Fibroblast of upper back skin (primary cell): ENCODE results near the gene TMEM121B.

Experiments
- DNase-seq: peaks from one replicate; pipeline ENCODE4 v3.0.0-alpha.2; 2013

Gene TMEM121B

DNA sequence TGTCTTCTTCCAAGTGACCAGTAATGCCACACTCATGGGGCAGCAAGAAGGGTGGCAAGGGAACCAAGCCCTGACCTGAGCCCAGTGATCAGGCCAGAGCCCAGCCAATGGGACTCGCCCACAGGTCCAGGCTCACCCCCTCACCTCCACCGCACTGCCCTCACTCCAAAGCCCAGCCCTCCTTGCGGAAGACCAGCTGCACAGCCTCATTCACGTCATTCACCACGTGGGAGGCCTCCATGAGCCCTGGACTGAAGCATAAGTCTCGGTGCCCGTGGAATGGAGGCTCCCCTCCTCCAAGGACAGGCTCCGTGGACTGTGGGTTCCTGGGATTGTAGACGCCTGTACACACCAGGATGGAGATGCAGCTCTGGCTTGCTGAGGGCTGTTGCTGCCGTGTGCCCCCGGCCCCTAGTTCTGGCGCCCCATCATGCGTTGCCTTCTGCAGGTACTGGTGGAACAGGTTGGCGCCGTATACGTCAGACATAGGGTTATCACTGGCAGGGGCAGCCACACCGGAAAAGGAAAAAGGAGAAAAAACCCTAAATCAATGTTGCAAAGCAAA, 16.8 kb upstream of the TMEM121B start:
- DNase-seq = no peak

GRCh38 chr22:17137170-17137569, 16.0 kb upstream of the TMEM121B start:
- DNase-seq = no peak

- no peak for DNase-seq
These were observed 14.1 kb upstream of the TMEM121B start for GRCh38 chr22:17135153-17135760.

GRCh38 chr22:17133137-17133536, 12.0 kb upstream of the TMEM121B start:
- DNase-seq = no peak

DNA sequence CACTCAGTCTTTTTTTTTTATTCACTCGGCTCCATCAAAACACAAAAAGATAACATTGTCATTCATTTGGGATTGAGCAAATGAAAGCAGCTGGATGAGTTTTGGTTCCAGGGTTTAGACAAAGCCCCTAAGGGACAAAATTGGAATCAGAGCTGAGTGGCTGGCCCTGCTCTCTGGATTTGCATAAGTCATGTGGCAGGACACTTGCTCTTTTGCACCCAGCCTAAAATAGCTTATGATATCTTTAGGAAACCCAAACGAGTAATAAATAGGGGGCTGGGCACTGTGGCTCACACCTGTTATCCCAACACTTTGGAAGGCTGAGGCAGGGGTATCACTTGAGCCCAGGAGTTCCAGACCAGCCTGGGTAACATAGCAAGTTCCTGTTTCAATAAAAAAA, 11.0 kb upstream of the TMEM121B start:
- DNase-seq = no peak

DNA sequence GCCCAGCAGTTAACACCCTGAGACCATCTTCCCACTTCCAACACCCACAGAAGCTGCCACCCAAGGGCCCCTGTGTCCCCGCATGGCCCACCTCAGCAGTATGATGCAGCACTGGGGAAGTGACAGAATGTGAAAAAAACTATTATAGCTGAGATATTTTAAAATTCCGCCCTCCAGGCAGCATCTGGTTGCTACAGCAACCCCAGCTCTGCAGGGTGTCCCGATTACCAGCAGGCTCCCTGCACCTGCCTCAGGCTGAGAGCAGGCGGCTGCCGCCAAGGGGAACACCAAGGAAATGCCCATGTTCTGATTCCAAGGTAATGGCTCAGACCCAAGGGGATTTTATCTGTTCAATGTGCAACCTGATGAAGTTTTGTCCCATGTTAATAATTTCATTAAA, 10.5 kb upstream of the TMEM121B start:
- no peak for DNase-seq

DNA sequence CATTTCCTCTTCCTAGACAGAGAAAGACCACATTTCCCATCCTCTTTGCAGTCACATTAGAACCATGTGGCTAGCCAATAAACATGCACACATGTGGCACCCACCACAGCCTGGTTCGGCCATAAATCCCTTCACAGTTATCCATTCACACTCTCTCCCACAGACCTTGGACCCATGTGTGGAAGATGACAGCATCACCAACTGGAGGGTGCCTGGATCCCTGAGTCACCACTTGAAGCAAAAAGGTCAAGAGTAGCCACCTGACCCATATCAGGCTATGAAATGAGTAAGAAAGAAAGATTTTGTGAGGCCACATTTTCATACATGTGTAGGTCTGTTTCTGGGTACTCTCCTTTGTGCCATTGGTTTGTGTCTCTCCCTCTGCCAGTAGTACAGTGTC, 9.0 kb upstream of the TMEM121B start:
- peak; percentile 5 for DNase-seq

GRCh38 chr22:17120711-17121232, 388 bp downstream of the TMEM121B start:
- no peak for DNase-seq

GRCh38 chr22:17120281-17120680, 879 bp downstream of the TMEM121B start:
- DNase-seq = peak; percentile 28

DNA sequence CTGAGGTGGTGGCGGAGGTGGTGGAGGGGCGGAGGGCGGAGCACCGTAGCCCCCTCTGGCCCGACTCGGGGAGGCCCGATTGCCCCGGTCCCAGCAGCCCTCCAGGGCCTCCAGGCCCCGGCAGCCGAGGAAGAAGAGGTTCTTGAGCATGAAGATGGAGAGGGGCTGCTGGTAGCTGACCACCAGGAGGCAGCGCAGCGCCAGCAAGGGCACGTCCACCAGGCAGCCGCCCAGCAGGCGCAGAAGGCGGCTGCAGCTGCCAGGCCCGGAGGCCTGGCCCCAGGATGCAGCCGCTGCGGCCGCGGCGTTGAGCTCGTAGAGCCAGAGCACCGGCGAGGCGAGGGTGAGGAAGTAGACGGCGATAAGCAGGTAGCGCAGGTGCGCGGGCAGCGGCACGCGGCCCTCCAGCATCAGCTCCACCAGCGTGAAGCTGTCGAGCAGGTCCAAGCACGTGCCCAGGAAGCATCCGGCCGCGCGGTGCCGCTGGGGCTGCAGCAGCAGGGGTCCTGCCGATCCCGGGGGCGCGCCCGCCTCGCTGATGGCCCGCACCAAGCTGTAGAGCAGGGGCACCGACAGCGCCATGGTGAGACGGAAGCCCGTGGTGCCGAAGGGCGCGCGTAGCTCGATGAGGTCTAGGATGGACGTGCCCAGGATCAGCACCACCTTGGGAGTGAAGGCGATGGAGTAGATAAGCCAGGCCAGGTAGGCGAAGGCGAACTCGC, 1.5 kb downstream of the TMEM121B start:
- no peak for DNase-seq

GRCh38 chr22:17118342-17118741, 2.8 kb downstream of the TMEM121B start:
- DNase-seq = no peak

GRCh38 chr22:17117890-17118289, 3.3 kb downstream of the TMEM121B start:
- DNase-seq = no peak

DNA sequence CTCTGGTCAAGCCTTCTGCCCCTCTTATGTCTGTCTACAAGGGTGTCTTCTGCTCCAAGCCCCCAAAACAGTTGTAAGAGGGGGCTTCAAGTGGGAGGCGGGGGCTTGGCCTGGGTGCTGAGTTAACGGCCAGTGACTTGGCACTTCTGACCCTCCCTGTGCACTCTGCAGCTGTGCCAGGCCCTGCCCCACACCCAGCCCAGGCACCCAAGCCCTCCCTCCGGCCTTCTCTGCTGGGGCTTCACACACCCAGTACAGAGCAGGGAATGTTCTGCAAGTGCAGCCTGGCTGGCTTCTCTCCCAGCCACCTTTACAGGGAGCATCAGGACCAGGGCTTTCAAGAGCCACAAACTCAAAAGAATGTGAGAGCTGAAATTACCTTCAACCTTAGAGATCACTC, 3.8 kb downstream of the TMEM121B start:
- DNase-seq = no peak

GRCh38 chr22:17116572-17117330, 4.4 kb downstream of the TMEM121B start:
- DNase-seq = no peak

DNA sequence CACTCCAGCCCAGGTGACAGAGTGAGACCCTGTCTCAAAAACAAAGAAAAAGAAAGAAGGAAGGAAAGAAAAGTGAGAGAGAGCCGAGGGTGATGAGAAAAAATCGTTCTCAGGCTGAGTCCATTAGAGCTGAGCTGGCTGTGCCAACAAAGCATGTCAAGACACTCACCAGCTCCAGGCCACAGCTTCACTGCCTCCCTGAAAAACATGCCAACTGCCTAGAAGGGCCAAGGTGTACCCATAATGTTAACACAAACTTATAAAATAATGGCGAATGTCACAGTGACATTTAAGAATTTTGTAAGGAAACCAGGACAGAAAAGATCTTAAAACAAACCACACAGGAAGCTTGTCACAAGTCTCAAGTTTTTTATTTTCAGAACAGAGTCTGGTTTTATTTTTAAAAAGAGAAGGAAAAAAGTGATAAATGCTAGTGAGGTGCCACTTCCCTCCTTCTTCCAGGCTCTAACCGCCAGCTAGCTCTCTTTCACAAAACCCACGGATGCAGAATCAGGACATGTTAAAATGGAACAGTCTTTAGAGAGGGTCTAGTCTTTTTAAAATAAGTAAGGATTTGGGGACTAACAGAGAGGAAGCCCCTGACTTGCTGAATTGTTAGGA, 5.1 kb downstream of the TMEM121B start:
- DNase-seq = no peak

DNA sequence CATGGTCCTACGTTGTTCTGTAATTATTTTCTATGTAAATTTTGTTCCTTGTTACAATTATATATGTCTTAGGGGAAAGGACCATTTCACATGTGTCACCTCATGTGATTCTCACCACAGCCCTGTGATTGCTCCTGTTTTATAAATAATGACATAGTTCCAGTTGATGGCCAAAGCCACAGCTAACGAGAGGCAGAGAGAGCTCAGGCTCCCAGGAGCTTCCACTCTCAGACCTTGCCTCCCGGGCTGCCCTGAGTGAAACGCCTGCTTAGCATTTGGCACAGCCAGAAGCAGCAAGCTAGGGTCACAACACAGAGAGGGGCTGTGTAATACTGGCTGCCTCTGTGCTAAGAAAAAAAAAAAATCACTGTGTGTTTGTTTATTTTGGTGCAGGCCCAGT, 5.9 kb downstream of the TMEM121B start:
- DNase-seq = no peak

- no peak for DNase-seq
These were observed 6.3 kb downstream of the TMEM121B start for GRCh38 chr22:17114898-17115235.

DNA sequence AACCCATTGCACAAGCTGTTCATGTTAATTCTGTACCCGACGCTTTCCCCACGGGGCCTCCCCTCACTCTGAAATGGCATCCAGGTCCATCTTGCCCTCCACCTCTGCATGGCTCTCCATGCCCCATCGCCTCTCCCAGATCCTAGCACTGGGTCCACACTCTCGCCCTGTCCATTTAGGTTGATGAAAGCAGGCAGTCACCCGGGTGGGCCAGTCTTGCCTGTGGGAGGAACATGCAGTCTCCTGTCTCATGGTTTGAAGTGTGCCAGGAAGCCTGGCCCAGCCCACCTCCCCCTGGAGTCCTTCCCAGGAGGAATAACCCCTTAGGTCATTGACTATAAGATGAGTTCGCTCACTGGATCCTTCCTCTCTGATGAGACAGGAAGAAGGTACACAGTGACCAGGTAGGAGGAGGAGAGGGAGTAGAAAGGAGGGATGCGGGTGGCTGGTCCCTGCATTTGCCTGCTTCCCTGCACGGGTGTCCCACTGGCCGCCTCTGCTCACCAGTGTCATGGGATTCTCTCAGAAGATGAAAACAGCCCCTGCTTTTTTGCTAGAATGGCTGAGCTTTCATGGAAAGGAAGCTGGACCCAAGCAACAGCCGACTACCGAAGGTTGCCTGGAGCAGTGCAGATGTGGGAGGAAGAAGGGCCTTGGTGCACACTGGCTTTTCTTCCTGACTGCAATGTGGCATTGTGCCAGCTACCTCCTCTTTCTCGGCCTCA, 6.8 kb downstream of the TMEM121B start:
- no peak for DNase-seq

GRCh38 chr22:17113600-17113999, 7.6 kb downstream of the TMEM121B start:
- DNase-seq = no peak

DNA sequence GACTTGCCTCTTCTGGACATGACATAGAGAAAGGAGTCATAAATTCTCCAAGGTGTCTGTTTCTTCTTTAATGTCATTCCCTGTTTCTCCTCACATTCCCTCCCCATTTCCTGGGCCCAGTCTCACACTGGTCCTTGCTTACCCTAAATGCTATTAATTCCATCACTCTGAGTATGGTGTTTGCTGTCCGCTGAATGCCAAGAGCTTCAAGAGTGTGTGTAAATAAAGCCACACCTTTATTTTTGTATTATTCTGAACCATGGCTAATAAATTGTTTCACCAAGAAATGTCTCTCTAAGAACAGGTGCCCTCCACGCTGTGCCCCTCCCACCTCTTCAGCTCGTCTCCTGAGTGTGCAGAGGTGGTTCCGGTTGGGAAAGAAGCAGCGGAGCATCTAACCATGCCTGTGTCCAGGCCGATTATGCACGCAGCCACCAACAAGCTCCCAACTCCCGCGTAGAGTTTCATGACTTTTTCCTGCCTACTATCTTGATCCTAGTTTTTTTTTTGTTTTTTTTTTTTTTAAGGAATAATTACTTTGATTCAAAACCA, 8.6 kb downstream of the TMEM121B start:
- no peak for DNase-seq

DNA sequence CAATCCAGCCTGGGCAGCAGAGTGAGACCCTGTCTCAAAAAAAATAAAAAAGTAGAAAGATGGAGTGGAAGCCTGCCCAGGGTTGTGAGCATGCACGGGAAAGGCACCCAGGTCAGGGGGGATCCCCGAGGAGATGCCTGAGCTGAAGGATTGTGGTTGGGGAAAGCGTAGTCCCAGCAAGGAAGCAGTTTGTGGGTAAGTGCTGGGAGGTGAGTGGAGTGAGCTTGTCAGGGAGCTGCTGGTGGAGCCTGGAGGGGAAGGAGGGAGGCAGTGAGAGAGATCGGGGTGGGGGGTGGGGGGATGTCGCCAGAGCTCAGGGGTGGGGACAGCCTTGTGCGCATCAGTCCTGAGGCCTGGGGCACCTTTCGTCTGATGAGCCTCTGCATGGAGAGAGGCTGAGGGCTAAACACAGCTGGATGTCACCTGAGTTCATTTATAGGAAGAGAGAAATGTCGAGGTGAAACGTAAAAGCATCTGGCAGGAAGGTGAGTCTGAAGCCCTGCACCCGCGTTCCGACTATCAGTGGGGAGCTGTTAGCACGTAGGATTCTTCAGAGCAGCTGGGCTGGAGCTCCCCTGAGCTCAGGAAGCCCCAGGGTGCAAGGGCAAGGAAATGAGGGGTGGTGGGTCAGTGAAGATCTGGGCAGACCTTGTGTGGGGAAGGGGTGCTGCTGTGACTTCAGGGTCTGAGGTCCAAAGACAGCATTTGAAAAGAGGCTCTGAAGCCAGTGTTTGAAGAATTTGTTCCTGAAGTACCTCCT, 10.2 kb downstream of the TMEM121B start:
- no peak for DNase-seq
